Right ventricle myocardium inferior (tissue), 1 donor: ENCODE data around the gene CHL1. TPM values are rescaled to one million over a fixed set of nuclear protein-coding genes. Genes with fewer than 3 reads are reported as not detected.
A peak's percentile ranks its signal among the peaks of the same experiment; 100 is the strongest.

Experiments
- ATAC-seq: fragments of 200-7000 bp; cut with Tn5 transposase; one replicate; pipeline ENCODE4 v1.9.1; 2020; ENCODE audit warnings: mild to moderate bottlenecking, moderate library complexity
- DNase-seq: peaks from one replicate; pipeline ENCODE4 v3.0.0; 2021; ENCODE audit errors: missing footprints
- intact Hi-C: fragments of 100-400 bp; cut with DNase I; formaldehyde crosslinking; loops from one replicate; pipeline ENCODE4 v1.11.0; 2022
- long read RNA-seq: library from polyadenylated mRNA; unstranded; transcript quantifications from one replicate; pipeline ENCODE4 v2.0.0, GENCODE V29; 2021
- total RNA-seq: library from RNA; stranded (reverse); fragmentation: NEBNext Ultra II Directional; extraction: Animal tissue kit (Norgen Biotek cat#: 25700); gene quantifications from one replicate; pipeline ENCODE4 v1.2.1, GENCODE V29; 2021
- donor health status: DM: no; HTN: yes; CAD: no; lungs with severe emphysema.

The CHL1 gene, protein sequence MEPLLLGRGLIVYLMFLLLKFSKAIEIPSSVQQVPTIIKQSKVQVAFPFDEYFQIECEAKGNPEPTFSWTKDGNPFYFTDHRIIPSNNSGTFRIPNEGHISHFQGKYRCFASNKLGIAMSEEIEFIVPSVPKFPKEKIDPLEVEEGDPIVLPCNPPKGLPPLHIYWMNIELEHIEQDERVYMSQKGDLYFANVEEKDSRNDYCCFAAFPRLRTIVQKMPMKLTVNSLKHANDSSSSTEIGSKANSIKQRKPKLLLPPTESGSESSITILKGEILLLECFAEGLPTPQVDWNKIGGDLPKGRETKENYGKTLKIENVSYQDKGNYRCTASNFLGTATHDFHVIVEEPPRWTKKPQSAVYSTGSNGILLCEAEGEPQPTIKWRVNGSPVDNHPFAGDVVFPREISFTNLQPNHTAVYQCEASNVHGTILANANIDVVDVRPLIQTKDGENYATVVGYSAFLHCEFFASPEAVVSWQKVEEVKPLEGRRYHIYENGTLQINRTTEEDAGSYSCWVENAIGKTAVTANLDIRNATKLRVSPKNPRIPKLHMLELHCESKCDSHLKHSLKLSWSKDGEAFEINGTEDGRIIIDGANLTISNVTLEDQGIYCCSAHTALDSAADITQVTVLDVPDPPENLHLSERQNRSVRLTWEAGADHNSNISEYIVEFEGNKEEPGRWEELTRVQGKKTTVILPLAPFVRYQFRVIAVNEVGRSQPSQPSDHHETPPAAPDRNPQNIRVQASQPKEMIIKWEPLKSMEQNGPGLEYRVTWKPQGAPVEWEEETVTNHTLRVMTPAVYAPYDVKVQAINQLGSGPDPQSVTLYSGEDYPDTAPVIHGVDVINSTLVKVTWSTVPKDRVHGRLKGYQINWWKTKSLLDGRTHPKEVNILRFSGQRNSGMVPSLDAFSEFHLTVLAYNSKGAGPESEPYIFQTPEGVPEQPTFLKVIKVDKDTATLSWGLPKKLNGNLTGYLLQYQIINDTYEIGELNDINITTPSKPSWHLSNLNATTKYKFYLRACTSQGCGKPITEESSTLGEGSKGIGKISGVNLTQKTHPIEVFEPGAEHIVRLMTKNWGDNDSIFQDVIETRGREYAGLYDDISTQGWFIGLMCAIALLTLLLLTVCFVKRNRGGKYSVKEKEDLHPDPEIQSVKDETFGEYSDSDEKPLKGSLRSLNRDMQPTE (N-terminal part only)
- 24.8 TPM for total RNA-seq
- long read RNA-seq, full-length matches to known transcripts, result 1 of 3 reads
- long read RNA-seq, partial matches to known transcripts, result 1 of 3 reads
- long read RNA-seq, other reads (novel, unspliced or antisense), result 1 of 3 reads

DNA sequence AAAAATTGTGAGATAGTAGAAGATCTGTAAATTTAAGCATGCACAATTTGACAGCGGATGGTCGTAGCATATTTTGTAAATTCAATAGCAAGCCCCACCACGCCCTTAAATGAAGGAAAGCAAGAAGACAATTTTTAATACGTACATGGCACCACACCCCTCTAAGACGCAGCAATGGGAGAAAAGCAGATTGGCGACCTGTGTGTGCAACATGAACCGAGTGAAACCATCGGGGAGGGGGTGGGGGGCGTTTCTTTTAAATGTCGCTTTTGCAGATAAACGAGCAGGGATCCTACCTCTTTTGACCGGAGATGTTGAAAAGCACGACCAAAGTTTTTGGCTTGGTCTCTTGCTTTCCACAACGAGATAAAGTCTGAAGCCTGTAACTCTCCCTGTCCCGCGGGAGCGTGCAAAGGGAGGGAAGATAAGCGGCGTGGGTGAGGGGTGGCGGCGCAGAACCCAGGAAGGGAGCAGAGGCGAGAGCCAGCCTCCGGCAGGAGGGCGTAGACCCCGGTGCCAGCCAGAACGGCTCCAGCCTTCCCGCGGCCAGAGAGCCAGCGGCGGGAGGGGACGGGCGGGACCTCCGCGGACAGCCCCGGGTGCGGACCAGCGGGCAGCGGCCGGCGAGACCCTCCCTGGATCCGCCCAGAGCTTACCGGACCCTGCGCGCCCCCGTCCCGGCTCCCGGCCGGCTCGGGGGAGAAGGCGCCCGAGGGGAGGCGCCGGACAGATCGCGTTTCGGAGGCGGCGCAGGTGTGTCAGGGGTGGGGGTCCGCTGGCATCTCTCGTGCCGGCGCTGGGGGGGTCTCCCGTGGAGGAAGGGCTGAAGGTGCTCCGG, at the start of gene CHL1:
Gene CHL1, plus strand, starts transcription at position 453 of the 838 bp plus-strand sequence. CDS start 123,014 bp downstream, outside the sequence.
- ATAC-seq, result peak; percentile 58
- DNase-seq, result peak; percentile 67
- intact Hi-C loops, result no loop called here

DNA sequence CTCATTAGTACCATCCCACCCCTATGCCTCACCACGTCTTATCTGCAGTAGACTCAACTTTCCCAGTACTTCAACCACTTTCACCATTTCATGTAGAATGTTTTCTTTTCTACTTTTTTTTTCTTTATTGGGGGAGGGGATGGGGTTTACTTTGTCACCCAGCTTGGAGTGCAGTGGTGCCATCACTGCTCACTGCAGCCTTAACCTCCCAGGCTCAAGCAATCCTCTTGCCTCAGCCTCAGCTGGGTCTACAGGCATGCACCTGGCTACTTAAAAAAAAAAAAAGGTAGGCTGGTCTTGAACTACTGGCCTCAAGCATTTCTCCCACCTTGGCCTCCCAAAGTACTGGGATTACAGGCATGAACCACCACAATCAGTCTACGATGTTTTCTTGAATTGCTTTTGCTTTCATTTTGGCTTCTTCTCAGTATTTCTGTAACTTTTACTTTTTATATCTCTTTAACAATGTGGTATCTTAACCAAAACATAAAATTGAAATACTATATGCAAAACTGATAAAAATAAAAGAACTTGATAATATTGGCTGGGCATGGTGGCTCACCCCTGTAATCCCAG, 44.9 kb upstream of the CHL1 start:
- intact Hi-C loops, result no loop called here
- DNase-seq (no peak), ATAC-seq (no peak)

DNA sequence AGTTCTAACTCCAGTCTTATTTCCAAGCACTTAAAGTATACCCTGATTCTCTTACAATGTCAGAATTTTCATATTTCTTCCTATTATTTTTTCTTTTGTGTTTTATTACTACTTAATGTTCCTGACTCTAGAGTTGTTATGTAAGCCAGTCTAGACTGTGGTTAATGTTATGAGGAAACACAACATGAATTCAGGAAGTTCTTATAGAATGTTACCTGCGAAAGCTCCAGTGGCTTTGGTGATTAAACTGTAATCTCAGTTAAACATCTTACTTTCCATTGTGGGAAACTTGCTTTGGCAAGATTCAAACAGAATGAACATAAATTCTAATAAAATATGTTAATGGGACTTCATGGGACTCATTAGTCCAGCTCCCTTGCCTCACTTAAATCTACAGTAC, 36.6 kb upstream of the CHL1 start:
- intact Hi-C loops, result no loop called here
- ATAC-seq (no peak), DNase-seq (no peak)

DNA sequence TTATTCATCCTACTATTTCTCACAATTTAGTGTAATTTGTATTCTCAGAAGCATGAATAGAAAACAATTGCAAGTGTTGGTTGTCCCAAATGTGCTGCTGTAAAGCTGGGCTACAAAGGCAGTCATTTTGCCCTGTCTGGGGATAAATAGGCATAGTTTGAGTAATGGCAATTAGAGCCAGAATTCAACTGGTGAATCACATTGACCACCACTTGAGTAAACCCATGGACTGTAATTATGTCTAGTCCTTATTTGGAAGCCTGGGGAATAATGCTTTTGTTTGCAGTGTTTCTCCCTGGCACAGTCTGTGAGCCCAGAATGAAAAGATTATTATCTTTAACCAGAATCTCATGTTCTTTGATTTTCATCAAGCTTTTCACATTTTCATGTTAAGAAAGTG, 30.5 kb upstream of the CHL1 start:
- ATAC-seq, result no peak
- intact Hi-C loops, result no loop called here
- no peak for DNase-seq

DNA sequence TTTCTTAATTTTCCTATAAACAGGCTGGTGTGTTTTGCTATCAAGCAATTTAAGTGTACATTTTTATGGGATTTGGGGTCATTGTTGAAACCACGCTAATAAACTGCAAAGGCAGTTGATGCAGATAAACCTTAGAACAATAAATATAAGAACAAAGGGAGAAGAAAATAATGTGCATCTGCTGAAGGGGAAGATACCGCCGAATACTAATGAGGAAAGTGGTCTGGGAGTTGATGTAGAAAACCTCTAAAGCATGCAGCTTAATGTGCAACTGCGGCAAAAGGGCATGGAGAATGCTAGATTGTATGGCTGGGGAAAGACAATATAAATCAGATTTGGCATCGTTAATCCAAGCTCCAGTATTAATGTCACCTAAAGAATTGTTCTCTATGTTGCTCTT, 29.8 kb upstream of the CHL1 start:
- ATAC-seq, result no peak
- no peak for DNase-seq
- intact Hi-C loops, result no loop called here

DNA sequence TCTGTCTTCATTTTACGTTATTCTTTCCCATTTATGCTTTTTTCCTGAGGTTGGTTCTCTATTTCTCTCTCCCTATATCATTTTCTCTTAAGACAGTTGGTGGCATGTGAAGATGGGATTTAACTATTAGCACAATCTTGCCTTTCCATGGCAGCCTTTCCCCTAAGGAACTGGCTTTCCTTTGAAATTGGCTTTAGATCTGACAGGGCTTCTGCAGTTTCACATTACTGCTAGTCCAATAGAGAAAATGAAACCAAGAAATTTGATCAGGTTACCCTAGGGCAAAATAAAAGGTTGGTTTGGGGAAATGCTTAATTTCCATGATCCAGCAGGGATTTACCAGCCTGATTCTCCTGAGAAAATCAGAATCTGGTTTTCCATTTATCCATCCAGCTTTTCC, 22.7 kb upstream of the CHL1 start:
- DNase-seq (no peak), ATAC-seq (no peak)
- intact Hi-C loops, result no loop called here

DNA sequence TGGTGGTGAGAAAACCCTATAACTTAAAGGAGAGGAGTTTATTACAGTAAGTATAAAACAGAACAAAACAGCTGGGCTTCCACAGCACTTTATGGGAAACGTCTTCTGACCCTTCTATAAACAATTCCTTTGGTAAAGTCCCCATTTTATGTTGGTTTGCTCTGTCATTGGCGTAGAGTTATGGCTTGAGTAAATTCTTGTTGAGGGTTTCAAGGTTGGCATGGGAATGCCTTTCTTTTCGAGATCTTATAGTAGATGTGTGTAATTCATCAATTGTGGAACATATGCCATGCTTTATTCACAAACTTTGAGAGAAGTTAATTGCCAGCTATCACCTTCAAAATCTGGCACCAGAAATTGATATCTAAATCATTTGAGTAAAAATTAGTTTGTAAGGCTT, 11.6 kb upstream of the CHL1 start:
- DNase-seq (no peak), ATAC-seq (no peak)
- intact Hi-C loops, result no loop called here

DNA sequence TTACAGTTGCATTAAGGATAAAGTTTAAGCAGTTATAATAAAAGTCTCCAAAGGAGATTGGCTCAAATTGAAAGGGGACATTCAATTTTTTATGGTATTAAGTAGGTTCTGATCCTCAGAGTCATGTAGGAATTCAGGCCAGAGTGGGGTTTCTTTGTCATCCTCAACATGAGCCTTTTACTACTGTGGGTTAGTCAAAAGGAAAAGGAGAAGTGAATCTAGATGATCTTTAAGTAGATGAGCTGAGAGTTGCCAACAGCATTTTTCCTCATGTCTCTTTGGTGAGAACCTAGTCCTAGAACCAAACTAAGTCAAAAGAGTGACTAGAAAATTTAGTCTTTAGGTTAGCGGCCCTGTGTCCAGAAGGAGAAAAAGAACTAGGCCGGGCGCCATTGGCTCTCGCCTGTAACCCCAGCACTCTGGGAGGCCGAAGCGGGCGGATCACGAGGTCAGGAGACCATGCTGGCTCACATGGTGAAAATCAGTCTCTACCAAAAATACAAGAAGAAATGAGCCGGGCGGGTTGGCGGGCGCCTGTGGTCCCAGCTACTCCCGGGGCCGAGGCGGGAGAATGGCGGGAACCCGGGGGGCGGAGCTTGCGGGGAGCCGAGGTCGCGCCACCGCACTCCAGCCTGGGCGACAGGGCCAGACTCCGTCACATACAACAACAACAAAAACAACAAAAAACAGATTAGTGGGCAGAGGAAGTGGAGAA, 4.2 kb upstream of the CHL1 start:
- intact Hi-C loops, result no loop called here
- no peak for ATAC-seq
- DNase-seq, result no peak

DNA sequence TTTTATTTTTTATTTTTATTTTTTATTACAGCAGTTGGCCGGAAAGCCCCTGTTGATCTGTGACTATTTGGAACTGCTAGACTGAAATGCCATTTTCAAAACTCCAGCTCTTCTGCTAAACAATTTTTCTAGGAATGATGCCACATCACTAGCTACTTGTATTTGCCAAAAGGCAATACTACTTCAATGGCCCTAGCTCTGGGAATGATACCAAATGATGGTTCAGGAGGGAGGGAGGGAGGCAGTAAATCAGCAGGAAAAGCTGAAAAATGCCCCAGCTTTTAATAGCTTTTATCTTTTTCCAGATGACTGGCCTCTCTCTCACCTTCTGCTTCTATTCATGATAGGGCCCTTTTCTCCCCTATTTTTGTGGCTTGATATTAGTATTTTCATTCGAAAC, 2.6 kb upstream of the CHL1 start:
- intact Hi-C loops, result no loop called here
- ATAC-seq (no peak), DNase-seq (no peak)

DNA sequence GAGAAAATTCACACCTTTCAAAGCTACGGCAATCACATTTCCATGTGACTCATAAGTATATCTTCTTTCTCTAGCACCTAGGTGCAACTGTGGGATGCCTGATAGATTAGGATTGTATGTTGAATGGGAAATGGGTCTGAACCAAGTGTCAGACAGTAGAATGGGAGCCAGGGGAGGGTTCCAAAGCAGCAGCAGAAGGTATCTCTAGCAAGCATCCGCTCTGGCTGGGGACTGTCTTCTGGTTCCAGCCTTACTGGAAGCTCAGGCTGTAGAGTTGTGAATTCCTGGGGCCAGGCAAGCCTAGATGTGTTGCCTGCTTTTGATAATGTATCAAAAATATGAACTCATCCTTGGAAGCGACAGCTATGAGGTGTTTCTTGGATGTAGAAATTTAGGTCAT, 2.1 kb upstream of the CHL1 start:
- ATAC-seq (no peak), DNase-seq (no peak)
- intact Hi-C loops, result no loop called here

DNA sequence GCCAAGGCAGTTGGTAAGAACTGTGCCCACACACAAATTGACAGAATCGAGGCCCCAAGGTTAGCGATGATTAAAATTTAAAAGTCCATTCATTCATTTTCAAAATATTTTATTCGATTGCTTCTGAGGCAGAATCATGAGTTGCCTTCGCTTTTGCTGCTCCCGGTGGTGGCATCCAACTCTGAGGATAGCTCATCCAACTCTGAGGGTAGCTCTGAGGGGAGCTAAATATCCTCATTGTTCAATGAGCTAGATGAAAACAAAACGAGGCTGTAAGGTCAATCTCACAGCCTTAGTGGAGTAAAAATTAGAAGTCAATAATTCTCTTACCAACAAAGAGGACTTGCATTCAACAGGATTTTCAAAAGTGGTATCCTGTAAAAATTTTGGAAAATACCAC, 897 bp upstream of the CHL1 start:
- intact Hi-C loops, result no loop called here
- DNase-seq (no peak), ATAC-seq (no peak)

DNA sequence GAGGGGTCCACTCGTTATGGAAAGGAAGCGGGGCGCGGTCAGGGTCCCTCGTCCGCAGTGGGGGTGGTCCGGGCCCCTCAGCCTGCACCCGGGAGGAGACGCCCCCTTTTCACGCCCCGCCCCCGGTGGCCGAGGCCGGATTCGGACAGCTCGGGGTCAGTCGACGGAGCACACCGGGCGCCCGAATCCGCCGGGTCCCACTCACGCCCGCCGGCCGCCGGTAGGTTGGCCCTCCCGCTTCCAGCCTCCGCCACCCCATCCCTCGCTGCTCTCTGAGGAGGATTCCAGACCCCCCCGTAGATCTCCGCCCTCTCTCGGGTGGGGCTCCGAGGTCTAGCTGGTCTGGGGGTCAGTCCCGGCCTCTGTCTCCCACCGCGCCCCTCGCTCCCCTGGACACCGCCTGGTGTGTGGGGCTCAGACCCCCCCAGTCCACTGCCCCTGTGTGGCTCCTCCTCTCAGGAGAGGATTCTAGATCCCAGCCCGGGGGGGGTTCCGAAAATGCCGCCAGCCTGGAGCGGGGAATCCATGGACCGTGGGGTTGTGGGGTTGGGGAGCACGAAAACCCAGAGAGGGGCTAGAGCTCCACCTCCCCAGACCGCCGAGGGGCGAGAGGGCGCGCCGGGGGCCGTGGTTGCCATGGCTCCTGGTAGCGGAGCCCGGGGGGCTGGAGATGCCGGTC, 725 bp downstream of the CHL1 start:
- intact Hi-C loops, result no loop called here
- DNase-seq, result peak; percentile 62
- peak; percentile 52 for ATAC-seq

DNA sequence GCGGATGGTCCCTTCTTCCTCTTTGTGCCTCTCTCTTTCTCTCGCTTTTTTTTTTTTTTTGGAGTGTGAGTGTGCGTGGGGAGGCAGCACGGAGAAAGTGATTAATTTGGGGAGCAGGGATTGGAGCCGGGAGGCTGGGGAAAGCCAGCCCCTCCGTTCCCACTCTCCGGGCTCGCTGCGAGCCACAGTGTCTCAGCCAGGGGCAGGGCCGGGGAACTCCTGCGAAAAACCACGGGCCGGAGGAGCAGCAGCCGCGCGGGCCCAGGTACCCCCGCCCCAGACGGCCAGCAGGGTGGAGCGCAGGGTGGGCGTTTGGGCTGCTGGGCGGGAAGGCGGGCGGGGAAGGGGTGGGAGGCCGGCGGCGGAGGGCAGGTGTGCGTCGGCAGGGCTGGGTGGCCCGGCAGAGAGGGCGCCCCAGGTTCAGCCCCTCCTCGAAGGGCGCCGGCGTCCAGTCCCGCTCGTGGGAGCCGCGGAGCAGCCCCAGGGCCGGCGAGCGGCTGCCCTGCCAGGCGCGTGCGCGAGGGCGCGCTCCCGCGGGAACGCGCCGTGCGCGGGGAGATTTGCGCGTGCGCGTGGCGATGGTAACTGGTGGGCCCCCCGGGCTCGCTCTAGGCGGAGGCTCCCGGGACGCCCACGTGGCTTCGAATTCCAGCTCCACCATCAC, 1.4 kb downstream of the CHL1 start:
- intact Hi-C loops, result no loop called here
- ATAC-seq (peak; percentile 42), DNase-seq (no peak)

DNA sequence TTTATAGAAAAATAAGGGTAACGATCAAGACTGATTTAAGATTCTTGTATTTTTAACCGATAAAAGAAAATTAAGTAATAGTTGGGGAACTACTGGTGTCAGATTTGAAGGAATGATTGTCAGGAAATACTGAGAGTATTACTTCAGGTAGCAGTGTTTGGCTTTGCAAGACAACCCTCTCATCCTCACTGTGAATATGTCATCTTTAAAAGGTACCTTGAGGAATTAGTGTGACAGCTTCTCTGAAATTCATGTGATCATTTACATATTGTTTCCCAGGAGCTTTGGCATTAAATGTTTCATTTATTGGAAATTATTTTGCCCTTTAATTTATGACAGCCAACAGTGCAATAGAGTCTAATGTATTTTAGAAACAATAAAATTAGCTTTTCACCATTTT, 3.3 kb downstream of the CHL1 start:
- DNase-seq (no peak), ATAC-seq (no peak)
- intact Hi-C loops, result no loop called here

DNA sequence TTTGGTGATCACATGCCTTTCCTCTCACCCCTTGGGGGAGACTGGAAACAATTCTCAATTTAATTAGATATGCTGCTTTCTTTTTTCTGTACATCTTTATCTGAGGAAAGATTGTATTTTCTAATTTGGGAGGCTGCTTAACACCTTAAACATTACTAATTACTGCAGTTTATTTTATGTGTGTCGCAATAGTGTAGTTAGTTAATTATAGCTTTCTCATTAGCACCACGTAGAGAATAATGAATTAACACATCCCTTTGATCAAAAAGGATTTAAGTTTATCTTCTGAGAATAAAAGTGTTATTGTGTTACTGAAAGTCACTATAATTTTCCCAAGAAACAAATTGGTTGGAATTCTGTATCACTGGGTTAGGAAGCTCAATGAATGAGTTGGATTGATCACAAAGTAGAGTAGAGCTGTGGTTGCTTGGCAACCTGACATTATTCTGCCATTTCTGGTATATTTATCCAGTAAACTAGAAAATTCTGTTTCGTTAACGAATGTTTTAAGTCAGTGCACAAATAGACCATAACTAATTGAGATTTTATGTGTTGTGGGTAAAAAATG, 4.3 kb downstream of the CHL1 start:
- ATAC-seq (no peak), DNase-seq (no peak)
- intact Hi-C loops, result no loop called here

DNA sequence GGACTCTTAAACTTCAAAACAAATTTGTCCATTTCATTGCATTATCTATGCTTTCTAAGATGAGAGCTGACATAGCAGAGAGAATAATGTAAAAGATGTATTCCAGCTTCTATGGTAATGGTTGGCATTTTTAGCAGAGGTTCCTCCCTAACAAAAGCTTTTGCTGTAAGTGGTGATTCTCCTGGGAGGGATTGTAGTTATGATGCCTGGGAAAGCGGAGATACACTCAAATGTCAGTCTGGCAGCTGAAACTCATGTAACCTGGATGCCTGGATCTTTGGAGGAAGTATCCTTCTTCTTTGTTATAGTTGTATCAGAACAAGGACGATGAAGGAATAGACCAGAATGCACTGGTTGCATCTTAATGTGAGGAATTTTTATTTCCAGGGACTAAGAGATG, 7.5 kb downstream of the CHL1 start:
- no peak for ATAC-seq
- intact Hi-C loops, result no loop called here
- DNase-seq, result no peak
